GM19324 (cell line): Measurements from ENCODE around the gene LRRC15.

ENCODE experiments used
- ATAC-seq: cut with Tn5 transposase; IDR thresholded peaks from one replicate; pipeline ENCODE4 v1.9.1; 2021; ENCODE audit warnings: mild to moderate bottlenecking, moderate library complexity; ENCODE audit not compliant: unreplicated experiment, low FRiP score

LRRC15 gene

DNA sequence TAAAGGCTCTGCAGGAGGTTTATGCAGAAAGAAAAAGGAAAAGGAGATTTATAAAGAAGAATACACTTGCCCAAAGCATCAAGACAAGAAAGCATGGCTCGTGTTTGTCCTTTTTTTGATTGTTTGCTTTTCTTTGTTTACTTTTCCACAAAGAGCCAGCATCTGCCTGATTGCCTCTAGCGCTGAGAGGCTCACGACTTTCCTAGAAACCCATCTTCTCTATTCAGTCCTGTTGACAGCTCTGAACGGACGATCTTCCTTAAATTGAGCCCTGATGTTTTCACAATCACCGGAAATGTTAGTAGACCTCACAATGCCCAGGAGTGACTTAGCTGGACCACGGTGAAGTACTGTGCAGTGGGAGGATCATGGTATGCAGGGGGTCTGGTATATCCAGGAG lies 17.1 kb upstream of the LRRC15 start:
- no peak for ATAC-seq

DNA sequence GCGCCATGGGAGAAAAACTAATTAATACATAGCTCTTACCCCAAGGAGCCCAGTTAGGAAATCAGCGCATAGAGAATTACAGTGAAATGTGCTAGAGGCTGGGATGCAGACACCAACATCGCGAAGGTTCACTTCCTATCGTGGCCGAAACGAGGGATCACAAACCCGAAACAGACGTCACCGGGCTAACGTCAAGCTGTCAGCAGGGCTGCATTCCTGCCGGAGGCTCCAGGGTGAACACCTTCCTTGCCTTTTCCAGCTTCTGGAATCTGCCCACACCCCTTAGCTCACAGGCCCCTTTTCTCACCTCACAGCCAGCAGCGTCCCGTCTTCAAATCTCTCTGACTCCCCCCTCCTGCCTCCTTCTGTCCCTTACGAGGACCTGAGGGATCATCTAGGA lies 16.5 kb upstream of the LRRC15 start:
- ATAC-seq: no peak

DNA sequence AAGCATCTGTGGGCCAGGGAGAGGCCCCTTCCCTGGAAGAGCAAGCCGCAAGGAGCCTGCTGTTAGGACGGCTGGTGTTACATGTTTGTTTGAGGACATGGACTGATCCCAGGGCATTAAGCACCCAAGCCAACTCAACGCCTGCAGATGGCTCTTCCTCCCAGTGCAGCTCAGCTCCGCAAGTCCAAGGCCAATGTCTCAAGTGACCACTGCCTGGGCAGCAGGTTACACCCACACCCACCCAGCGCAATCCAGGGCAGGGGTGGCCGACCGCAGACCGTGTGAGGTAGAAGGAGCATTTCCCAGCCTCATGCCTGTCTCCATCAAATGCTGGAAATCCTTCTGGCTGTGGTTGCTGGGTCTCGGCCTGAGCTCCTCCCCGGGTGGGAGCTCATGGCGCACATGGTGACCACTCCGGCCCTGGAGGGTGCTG lies 15.0 kb upstream of the LRRC15 start:
- no peak for ATAC-seq

DNA sequence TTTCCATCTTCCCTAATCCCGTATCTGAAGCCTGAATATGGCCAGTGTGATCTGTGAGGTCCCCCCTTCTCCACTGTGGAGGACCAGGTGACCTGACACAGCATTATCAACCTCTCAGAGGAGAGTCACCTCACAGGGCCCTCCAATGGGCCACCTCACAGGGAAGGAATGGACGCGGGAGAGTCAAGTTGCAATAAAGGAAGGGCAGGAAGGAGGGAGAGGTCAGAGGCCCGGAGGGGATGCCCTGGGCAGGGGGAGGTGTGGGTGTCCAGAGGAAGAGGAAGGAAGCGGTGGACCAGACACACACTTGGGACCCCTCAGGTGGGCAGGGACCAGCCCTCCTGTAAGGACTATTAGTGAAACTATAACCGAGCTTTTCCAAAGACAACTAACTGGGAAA lies 14.6 kb upstream of the LRRC15 start:
- ATAC-seq: no peak

DNA sequence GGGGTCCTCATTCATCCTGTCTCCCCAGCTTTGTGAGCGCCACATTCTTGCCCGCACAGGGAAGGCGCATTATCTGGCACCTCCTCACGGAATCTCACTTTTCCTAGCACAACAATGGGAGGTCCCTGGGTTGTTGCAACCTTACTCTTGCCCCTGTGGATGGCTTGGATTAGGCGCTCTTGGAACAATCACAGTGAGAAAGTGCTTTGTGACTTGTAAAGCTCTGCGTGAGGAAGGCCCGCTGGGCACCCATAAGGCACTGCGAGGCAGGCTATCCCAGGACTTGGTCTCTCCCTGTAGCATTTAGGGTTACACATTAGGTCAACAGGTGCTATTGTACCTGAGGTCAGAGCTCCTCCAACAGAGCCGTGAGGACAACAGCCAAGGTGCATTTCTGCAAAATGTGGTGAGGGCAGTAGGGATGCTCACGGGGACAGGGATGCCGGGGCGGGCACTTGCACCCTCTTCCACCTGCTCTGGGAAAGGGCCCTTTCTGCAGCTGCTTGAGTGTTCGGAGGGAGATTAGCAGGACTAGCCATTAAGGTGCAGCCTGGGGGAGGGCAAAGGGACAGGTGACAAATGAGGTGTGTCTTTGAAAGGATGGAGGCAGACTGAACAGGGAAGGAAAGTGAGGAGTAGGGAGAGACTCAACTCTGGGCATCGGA lies 13.9 kb upstream of the LRRC15 start:
- no peak for ATAC-seq

DNA sequence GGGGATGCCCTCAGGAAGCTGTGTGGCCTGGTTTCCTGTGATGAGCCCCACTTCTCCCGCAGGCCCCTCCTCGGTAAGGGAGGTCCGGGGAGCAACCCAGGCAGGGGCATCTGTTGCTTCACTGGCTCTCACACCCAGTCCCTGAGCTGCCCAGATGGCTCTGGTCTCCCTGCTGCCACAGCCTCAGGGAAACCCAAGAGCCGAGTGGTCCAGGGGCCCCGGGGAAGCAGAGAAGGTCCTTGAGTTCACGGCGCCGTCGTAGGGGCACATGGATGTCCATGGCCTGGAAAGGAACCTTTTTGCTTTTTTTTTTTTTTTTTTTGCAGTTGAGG lies 13.3 kb upstream of the LRRC15 start:
- ATAC-seq: no peak

DNA sequence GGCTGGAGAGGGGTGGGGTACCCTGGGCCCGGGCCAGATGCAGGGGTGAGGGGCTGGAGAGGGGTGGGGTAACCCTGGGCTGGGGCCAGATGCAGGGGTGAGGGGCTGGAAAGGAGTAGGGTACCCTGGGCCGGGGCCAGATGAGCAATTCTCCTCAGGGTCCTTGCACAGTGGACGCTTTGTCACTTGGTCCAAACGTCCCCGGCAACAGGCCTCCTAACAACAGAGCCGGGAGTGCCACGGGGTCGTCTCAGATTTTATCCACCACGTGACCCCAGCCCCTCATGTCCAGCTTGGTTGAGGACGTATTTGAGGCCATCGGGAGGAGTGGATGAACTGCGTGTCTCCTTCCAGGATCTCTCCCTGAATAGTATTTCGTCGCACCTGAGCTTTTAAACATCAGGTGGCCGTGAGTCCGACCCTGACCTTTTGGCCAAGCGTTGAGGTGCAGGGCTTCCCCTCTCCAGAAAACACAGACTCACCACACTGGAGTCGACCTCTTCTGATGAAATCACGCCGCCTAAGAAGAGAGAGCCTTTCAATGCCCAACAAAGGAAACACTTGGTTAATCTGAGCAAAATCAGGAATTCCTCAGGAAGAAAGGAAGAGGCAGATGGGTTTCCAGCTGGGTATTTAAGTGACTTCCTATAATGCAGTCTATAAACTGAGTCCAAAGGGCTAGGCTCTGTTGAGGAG lies 12.8 kb upstream of the LRRC15 start:
- ATAC-seq: no peak

DNA sequence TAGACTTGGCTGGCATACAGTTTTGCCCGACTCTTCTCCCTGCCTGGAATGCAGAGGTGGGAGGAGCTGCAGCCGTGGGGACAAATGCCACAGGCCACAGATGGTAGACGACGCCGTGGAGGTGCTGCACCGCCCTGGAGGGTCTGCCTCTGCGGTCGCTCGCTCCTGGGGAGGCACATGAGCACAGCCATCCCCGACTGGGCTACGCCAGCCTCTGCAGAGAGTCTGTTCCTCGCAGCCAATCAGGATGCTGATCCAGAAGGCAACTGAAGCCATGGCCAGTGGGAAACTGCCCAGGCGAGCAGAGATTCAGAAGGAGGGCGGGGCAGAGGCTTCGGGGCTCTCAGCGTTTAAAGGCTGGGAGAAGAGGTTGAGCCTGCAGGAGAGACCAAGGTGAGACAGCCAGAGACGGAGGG lies 11.9 kb upstream of the LRRC15 start:
- ATAC-seq: no peak

DNA sequence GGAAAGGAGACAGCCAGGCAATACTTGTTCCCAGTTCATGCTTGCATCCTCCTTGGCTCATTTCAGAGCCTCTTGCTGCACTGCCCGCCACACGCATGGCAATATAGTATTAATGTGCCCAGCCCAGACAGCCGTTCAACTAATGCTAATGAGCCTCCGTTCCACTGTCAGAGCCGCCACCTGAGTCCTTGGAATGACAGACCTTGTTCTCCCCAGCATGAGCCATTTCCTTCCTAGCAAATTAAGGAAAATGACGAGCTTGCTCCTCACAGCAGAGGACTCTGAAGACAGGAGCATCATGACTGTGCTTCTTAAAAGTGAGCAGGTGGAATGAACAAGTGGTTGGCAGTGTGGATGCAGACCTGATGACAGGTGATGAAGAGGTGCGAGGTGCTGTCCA lies 10.8 kb upstream of the LRRC15 start:
- no peak for ATAC-seq

DNA sequence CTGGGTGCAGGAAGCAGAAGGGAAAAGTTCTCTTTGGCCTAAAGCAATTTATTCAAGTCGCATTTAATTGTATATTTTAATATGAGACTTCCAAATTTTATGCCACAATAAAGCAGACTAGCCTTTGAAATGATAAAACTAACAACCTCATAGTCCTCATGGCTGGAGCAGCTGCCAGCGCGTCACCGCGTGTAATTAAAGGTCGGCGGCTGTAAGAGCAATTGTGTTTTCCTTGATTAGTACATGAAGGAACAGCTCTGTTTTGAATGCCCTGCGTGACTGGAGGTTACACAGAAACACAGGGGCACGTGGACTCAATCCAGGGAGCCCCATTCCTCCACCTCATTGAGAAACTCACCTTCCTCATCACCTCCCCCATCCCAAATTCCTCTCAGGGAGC lies 10.1 kb upstream of the LRRC15 start:
- ATAC-seq: no peak

DNA sequence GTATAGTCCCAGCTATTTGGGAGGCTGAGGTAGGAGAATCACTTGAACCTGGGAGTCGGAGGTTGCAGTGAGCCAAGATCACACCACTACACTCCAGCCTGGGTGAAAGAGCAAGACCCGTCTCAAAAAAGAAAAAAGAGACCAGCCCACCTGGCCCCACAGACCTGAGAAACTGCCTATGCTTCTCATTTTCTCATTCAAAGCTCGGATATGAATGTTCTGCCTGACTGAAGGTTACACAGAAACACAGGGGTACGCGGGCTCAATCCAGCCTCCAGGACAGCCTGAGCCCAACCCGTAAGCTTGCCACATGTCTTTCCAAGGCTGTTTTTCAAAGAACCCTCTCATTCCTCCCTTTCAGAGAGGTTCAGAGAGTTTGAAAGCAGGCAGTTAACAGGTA lies 9.7 kb upstream of the LRRC15 start:
- ATAC-seq: no peak

DNA sequence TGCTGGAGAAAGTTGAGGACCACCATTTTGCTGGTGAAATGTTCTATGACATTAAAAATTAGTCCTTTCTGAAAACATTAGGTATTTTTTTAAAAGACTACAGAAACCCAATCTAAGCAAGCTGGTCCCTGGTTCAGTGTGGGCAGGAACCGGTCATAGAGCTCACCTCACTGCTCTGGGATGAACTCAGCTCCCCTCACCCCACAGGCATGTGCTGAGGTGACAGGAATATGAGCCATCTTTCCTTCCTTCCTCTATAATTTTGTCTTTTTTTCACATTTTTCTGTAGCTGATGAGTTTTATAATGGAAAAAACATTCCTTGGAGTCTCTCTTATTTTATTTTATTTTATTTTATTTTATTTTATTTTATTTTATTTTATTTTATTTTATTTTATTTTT lies 8.2 kb upstream of the LRRC15 start:
- ATAC-seq: no peak

DNA sequence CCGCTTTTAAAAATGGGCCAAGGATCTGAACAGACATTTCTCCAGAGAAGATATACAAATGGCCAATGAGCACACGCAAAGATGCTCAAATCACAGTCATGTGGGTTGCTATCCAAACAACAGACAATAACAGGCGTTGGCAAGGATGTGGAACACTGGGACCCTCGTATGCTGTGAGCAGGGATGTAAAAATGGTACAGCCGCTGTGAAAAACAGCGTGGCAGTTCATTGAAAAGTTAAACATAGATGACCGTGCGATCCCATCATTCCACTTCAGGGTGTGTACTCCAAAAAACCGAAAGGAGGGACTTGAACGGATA lies 6.7 kb upstream of the LRRC15 start:
- no peak for ATAC-seq

DNA sequence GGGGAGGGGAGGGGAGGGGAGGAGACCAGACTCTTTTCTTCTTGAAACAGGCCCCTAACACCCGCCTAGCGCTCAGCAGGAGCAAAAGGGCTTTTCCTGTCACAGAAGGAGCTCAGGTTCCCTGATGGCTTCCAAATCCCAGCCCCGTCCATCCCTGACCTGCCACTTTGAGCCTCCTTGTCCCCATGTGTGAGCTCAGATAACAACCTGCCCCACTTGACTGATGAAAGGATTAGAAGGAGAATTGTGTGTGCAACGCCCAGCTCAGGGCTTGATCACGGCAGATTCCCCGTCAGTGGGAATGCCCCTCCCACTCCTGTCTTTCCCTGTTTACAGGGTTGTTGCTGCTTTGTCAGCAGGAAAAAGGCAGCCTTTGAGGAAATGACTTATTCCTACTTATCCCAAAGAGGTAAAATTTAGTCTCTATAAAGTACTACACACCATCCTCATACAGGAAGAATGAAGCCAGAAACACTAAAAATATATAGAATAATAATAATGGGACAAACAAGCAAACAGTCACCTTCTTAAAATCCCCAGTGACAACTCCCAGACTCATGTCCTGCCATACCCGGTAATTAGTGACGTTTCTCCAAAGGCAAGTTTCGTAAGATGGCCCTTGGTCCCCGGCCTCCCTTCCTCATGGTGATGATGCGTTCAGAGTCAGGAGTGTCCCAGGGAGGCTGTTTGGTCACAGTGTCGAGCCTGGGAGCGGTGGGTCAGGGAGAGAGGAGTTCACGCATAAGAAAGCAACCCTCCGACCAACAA lies 6.1 kb upstream of the LRRC15 start:
- ATAC-seq: no peak

DNA sequence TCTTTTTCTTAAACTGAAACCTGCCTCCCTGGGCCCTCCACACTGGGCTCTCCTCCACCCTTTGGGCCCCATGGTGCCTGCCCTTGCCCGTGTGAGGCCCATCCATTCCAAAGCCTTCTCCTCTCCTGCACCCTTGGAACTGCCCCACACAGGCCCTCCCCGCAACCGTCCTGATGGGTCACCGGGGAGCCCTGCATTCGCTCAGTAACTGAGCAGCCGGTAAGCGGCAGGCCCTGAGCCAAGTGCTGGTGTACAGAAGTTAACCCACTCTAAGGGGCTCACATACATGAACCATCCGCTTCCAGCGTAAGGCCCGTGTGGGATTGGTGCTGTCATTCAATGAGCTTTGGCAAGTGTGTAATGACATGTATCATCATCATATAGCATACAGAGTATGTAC lies 5.4 kb upstream of the LRRC15 start:
- no peak for ATAC-seq

DNA sequence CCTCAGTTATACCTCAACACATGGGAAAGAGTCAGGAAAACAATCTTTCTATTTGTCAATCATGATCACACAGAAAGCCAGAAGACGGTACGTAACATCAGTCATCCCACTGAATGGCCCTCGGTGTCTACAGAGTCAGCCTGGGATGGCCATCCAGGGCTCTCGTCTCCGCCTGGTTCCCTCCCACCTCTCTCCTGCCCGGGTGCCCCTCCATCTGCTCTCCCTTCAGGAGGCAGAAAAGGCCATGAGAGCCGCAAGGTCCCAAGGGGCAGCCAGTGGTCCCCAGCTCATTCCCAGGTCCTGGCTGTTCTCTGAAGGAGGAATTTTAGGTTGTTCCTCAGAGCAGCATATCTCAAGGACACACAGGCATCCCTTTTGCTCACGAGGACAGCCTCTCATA lies 4.4 kb upstream of the LRRC15 start:
- no peak for ATAC-seq

DNA sequence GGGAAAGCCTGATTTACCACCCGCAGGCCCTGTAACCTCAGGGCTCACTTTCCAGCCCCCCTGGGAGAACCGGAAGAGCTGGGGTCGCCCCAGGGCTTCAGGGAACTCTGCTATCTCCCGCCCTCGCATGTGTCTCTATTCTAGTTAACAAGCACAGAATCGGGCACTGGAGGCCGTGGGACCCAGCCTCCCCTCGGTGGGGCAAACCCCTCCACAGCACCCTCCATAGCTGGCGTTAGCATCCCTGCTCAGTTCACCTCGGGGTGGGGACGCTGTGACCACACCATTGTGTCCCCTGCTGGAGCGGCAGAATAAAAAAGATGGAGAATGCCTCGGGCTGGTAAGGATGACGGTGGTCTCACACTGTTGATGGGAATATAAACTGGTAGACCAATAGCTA lies 3.5 kb upstream of the LRRC15 start:
- no peak for ATAC-seq

DNA sequence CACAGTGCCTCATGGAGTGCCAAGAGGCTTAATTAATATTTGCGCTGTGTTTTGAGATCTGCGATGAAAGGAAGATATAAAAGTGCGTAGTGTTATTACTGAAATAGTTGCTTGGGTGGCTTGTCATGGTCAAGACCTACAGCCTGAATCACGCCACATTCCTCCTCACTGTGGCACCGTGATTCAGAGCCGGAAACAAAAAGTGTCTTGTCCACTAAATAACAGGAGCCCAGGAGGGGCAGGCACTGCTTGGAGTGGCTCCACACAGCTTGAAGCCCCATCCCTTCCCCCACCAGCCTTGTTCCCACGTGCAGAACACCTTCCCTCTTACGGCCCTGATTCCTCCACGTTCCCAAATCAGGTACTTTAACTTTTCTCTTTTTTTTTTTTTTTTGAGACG lies 1.2 kb upstream of the LRRC15 start:
- ATAC-seq: no peak

DNA sequence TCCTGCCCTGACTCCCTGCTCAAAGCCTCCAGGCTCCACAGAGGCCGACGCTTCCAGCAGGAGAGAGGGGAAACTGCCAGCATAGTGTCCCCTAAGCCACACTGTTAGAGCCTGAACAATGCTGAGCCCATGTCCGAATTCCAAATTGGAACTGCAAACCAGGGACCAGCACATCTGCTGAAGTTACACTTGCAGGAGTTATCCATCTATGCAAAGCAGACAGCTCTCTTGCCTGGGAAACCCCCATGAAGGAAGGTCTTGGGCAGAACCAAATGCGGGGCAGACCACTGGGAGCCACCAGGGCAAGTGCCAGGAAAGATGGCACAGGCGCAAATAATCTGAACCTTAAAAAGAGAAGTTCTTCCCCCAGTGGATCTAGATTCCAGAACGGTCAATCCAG lies 625 bp downstream of the LRRC15 start:
- ATAC-seq: no peak

DNA sequence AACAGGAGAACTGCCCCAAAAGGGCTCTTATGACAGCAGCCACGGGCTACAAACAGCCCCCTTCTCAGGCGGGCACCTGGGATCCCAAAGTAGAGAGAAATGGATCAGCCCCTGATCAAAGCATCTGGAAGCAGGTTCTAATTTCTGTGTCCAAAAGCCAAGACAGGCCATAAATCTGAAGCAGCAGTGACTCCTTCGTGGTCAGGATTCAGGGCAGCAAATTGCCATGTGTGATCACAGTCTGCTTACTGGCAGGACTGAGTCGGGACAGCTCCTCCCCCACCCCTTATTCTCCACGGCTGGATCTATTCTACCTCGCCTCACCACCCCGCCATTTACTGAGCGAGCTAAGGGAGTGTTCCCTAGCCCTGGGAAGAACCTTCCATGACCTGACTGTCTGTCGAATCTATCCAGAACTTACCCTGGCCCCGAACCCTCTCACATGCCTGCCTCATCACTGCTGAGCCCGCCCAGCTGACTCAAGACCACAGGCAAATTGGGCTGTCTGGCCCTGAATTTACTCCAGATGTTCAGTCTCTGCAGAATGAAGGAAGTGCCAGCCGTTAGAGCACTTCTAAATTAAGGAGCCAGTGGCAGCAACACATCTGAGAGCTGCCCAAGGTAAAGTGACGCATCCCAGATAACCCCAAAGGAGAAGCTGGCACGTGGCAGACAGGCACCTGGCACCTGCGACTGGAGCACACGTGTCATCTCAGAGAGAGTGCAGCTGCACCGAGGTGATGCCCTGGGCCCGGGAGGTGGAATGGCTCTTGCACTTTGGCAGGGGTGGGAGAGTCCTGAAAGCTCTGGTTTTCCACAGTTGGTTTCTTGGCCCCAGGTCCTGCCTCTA lies 1.3 kb downstream of the LRRC15 start:
- no peak for ATAC-seq

DNA sequence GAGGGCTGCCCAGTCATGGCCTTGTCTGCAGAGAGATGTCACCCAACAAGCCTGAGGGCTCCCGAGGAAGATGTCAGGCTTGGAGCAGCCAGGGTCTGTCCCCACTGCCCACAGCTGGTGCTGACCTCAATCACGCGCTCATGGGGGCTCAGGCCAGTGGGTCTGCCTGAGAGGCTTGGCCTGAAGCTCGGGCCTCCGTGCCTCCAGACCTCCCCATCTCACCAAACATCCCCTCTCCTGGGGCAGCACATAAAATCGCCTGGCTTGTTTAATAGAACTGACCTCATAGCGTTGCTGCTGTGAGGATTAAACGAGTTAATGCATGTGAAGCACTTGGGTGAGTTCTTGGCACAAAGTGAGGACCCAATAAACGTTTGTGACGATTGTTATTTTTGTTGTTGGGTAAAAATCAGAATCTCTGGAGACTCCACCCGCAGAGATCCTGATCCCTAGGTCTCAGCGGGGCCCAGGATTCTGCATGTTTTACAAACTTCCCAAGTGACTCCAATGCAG lies 3.5 kb downstream of the LRRC15 start:
- no peak for ATAC-seq
